DND-41 (cell line): ENCODE results near the gene FSCN2.

Experiments used
- ATAC-seq: fragments of 200-7000 bp; cut with Tn5 transposase; 3 replicates; pipeline ENCODE4 v1.9.1; 2021; ENCODE audit warnings: low read depth; ENCODE audit not compliant: insufficient read depth
- DNase-seq: peaks from one replicate; pipeline ENCODE4 v3.0.0-alpha.2; 2020
- H2AFZ ChIP-seq: 2 replicates; pipeline ENCODE4 v1.6.0; 2012; ENCODE audit warnings: low read depth, low read length
- H3K27ac ChIP-seq: 2 replicates; pipeline ENCODE4 v1.5.1; 2012; ENCODE audit warnings: low read length, inconsistent platforms
- H3K27me3 ChIP-seq: fragments of 200-600 bp; sonication (generic); 2 replicates; pipeline ENCODE4 v1.6.0; 2012; ENCODE audit warnings: low read length, mild to moderate bottlenecking, inconsistent platforms; ENCODE audit not compliant: insufficient read depth, poor library complexity
- H3K36me3 ChIP-seq: 2 replicates; pipeline ENCODE4 v1.5.1; 2012; ENCODE audit warnings: low read length, inconsistent platforms; ENCODE audit not compliant: insufficient read depth
- H3K4me1 ChIP-seq: 2 replicates; pipeline ENCODE4 v1.5.1; 2012; ENCODE audit warnings: mild to moderate bottlenecking, low read length; ENCODE audit not compliant: insufficient read depth
- H3K4me2 ChIP-seq: 2 replicates; pipeline ENCODE4 v1.6.0; 2012; ENCODE audit warnings: mild to moderate bottlenecking, moderate library complexity, low read length, inconsistent platforms; ENCODE audit not compliant: insufficient read depth
- H3K4me3 ChIP-seq, 2 experiments: fragments of 200-600 bp in 1 of 2; shearing (Covaris generic) in 1 of 2; 2 replicates each; pipeline ENCODE4 v1.5.1; 2012 to 2016; ENCODE audit warnings: inconsistent platforms in 2 of 2, low read length in 2 of 2, mild to moderate bottlenecking in 2 of 2, low read depth in 1 of 2, moderate library complexity in 1 of 2
- H3K79me2 ChIP-seq: 2 replicates; pipeline ENCODE4 v1.6.0; 2012; ENCODE audit warnings: low read length, inconsistent platforms; ENCODE audit not compliant: insufficient read depth
- H3K9ac ChIP-seq: 2 replicates; pipeline ENCODE4 v1.6.0; 2012; ENCODE audit warnings: low read depth, mild to moderate bottlenecking, inconsistent platforms, low read length, moderate library complexity
- H3K9me3 ChIP-seq: 2 replicates; pipeline ENCODE4 v1.5.1; 2012; ENCODE audit warnings: low read length, moderate library complexity, mild to moderate bottlenecking, inconsistent platforms; ENCODE audit not compliant: insufficient read depth, severe bottlenecking
- H4K20me1 ChIP-seq: 2 replicates; pipeline ENCODE4 v1.6.0; 2012; ENCODE audit warnings: low read length; ENCODE audit not compliant: insufficient read depth
- EZH2 ChIP-seq: IDR thresholded peaks from 3 replicates; pipeline ENCODE4 v1.6.1; 2012; ENCODE audit warnings: borderline replicate concordance, low read depth, mild to moderate bottlenecking, moderate library complexity, low read length, inconsistent platforms; ENCODE audit not compliant: severe bottlenecking
- TF ChIP-seq, protein P1 (sequence below): IDR thresholded peaks from 2 replicates; pipeline ENCODE4 v1.5.1; 2012; ENCODE audit warnings: borderline replicate concordance, low read length, moderate library complexity, mild to moderate bottlenecking; ENCODE audit not compliant: poor library complexity, severe bottlenecking; ENCODE audit errors: extremely low read depth

The FSCN2 gene

DNA sequence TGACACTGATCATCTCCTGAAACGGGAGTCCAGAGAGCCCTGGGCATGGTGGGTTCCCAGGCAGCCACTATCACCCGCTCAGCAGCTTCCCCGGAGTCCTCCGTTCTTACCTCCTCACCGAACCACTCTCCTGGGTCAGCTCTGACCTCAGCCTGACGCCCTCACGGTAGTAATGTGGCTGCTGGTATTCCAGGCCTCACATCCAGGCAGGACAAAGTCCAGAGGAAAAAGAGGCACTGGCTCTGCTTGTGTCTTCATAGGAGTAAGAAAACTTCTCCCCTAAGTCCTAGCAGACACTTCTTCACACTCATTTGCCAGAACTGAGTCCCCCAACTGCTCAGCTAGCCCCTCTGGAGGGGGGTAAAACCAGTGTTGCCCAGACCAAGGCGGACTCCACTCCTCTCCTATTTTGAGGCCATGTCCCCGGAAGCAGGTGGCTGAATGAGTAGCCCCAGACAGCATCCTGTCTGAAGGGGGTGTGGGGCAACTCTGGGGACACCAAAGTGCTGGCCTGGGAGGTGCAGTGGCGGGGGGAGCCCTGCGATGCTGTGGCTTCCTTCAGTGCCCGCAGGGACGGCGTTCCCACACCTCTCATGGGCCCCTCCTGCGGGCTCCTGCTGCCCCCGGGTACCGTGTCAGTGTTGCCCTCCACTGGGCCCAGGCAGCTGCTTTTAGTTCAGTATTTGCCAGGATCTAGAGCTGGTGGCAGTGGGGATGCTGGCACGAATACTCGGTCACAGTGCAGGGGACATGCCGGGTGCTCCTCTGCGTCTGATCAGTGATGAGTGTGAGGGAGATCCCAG is 5.4 kb downstream of the FSCN2 start:
- ATAC-seq: peak; percentile 17; the same call in 2 of the 3 replicates
- no peak for DNase-seq
- Histone ChIP-seq H3K9ac (no peak overlapping the region), H3K27me3 (no peaks in the 10 kb centered on the region), H3K36me3 (peaks cover 4% of the 10 kb centered on the region), H2AFZ (no peak overlapping the region), H3K4me3 (no peak overlapping the region), H3K79me2 (no peaks in the 10 kb centered on the region), H3K9me3 (no peaks in the 10 kb centered on the region), H3K4me2 (no peak overlapping the region), H4K20me1 (peaks cover 21% of the 10 kb centered on the region), H3K27ac (no peak overlapping the region), H3K4me1 (no peaks in the 10 kb centered on the region)
- TF ChIP-seq EZH2: no peak
- TF ChIP-seq, protein P1, sequence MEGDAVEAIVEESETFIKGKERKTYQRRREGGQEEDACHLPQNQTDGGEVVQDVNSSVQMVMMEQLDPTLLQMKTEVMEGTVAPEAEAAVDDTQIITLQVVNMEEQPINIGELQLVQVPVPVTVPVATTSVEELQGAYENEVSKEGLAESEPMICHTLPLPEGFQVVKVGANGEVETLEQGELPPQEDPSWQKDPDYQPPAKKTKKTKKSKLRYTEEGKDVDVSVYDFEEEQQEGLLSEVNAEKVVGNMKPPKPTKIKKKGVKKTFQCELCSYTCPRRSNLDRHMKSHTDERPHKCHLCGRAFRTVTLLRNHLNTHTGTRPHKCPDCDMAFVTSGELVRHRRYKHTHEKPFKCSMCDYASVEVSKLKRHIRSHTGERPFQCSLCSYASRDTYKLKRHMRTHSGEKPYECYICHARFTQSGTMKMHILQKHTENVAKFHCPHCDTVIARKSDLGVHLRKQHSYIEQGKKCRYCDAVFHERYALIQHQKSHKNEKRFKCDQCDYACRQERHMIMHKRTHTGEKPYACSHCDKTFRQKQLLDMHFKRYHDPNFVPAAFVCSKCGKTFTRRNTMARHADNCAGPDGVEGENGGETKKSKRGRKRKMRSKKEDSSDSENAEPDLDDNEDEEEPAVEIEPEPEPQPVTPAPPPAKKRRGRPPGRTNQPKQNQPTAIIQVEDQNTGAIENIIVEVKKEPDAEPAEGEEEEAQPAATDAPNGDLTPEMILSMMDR: no peak

DNA sequence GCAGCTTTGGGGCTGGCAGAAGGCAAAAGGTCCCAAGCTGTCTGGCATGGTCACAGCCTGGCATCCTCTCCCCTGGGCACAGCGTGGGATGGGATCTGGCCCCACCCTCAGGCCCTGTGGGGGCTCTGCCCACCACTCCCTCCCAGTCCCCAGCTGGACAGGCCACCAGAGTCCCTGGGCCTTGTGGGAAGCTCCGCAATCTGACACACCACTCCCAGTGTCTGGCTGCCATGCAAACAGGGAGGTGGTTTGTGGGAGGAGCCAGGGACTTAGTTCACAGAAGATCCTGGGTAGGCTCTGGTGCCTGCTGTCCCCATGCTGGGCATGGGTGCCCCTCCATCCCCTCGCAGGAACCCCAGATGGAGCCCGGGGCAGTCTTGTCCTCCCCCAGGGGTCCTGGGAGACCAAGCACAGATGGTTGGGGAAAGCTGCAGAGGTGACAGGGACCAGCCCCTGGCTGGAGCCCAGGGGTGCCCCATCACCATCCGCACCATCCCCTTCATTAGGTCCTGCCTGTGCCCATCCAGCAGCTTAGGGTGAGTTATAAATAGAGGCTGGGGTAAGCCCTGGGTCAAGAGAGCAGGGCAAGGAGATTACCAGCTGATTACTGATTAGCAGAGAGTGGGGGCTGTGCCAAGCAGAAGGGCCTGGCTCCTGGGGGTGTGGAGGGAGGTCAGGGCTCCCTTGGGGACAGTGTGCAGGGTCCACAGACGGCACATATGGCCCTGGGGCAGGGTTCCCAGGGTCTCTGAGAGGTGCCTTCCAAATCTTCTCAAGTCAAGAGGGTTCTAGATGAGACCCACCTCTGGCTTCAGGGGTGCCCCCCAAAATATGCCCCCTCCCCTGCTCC is 6.2 kb downstream of the FSCN2 start:
- H3K9me3 ChIP-seq: no peaks in the 10 kb centered on the region
- H3K4me2 ChIP-seq: no peak overlapping the region
- H4K20me1 ChIP-seq: peaks cover 27% of the 10 kb centered on the region
- TF ChIP-seq, protein P1: no peak
- no peak for TF ChIP-seq EZH2
- H3K79me2 ChIP-seq: no peaks in the 10 kb centered on the region
- no peak overlapping the region for H2AFZ ChIP-seq
- ATAC-seq (0 out of 3 replicates have a peak, but pooled peaks have one; percentile 14), DNase-seq (no peak)
- H3K27me3 ChIP-seq: no peaks in the 10 kb centered on the region
- H3K4me3 ChIP-seq: no peak overlapping the region
- no peak overlapping the region for H3K27ac ChIP-seq
- H3K36me3 ChIP-seq: peaks cover 12% of the 10 kb centered on the region
- H3K9ac ChIP-seq: no peak overlapping the region
- H3K4me1 ChIP-seq: no peaks in the 10 kb centered on the region

DNA sequence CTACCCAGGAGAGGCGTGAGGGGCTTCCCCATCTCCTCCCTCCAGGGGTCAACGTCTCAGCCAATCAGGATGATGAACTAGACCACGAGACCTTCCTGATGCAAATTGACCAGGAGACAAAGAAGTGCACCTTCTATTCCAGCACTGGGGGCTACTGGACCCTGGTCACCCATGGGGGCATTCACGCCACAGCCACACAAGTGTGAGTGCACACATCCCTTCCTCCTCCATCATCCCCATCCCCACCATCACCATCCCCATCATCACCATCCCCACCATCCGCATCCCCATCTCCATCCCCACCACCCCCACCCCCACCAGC is 6.8 kb downstream of the FSCN2 start:
- Histone ChIP-seq H2AFZ (no peak overlapping the region), H4K20me1 (peaks cover 27% of the 10 kb centered on the region), H3K4me3 (no peak overlapping the region), H3K4me2 (no peak overlapping the region), H3K4me1 (no peaks in the 10 kb centered on the region), H3K9me3 (no peaks in the 10 kb centered on the region), H3K27me3 (no peaks in the 10 kb centered on the region), H3K36me3 (peaks cover 18% of the 10 kb centered on the region), H3K79me2 (no peaks in the 10 kb centered on the region), H3K9ac (no peak overlapping the region), H3K27ac (no peak overlapping the region)
- TF ChIP-seq EZH2: no peak
- TF ChIP-seq, protein P1: no peak
- ATAC-seq: no peak
- DNase-seq: no peak
